GM12865 (cell line): Measurements from ENCODE around the gene CCDC27.
"Not testable (repeated sequence)": the region's sequence is repeated elsewhere in the genome, so short reads cannot be mapped to it uniquely, and the experiment has no call there.

ENCODE experiments used
- DNase-seq: peaks from one replicate; pipeline ENCODE4 v3.0.0; 2010; ENCODE audit warnings: low read depth
- H3K4me3 ChIP-seq: 2 replicates; pipeline ENCODE4 v1.5.1; 2011; ENCODE audit warnings: mild to moderate bottlenecking, low read depth, low read length, control low read depth
- CTCF ChIP-seq: IDR thresholded peaks from 2 replicates; pipeline ENCODE4 v1.5.1; 2011; ENCODE audit warnings: low read length, control low read depth, low read depth, inconsistent platforms; ENCODE audit not compliant: insufficient read depth; ENCODE audit errors: missing control alignments

Gene CCDC27

GRCh38 chr1:3805038-3805437 is 52.8 kb downstream of the CCDC27 start:
- H3K4me3 ChIP-seq = no peak overlapping the region
- no peak for DNase-seq
- TF ChIP-seq CTCF = no peak

GRCh38 chr1:3807769-3808168 is 55.5 kb downstream of the CCDC27 start:
- no peak for DNase-seq
- no peak overlapping the region for H3K4me3 ChIP-seq
- no peak for TF ChIP-seq CTCF

- no peak for DNase-seq
- TF ChIP-seq CTCF = no peak
- H3K4me3 ChIP-seq = no peak overlapping the region
Measured at GRCh38 chr1:3809680-3810079, 57.4 kb downstream of the CCDC27 start.

GRCh38 chr1:3810149-3810761 is 58.0 kb downstream of the CCDC27 start:
- not testable (repeated sequence) for DNase-seq, H3K4me3 ChIP-seq

- no peak for DNase-seq
- H3K4me3 ChIP-seq = no peak overlapping the region
Measured at GRCh38 chr1:3811595-3811911, 59.3 kb downstream of the CCDC27 start.

GRCh38 chr1:3814065-3814464 is 61.8 kb downstream of the CCDC27 start:
- H3K4me3 ChIP-seq = no peak overlapping the region
- no peak for DNase-seq
- no peak for TF ChIP-seq CTCF

More at GRCh38 chr1:3811595-3811911, 59.3 kb downstream of the CCDC27 start:
- no peak for TF ChIP-seq CTCF

GRCh38 chr1:3814771-3815561 is 62.7 kb downstream of the CCDC27 start:
- H3K4me3 ChIP-seq = no peak overlapping the region
- no peak for DNase-seq
- TF ChIP-seq CTCF = no peak
